Vagina (tissue), 2 donors: Measurements from ENCODE around the gene KIF21B.

ENCODE experiments used
- POLR2A ChIP-seq, 2 donors: fragments of 450-650 bp; IDR thresholded peaks; one replicate each; pipeline ENCODE4 v1.6.1; 2017; ENCODE audit warnings: antibody characterized with exemption in 2 of 2, mild to moderate bottlenecking in 2 of 2, moderate library complexity in 2 of 2
- POLR2AphosphoS5 ChIP-seq, 2 donors: sonication (generic); formaldehyde crosslinking; IDR thresholded peaks; one replicate each; pipeline ENCODE4 v1.9.0; 2017; ENCODE audit warnings: antibody characterized with exemption in 2 of 2, mild to moderate bottlenecking in 2 of 2, low read depth in 1 of 2; ENCODE audit not compliant: insufficient read depth in 1 of 2
- TF ChIP-seq, protein P1 (sequence below), 3 experiments: fragments of 450-650 bp in 2 of 3; fragments of 200-600 bp in 1 of 3; sonication (generic) in 1 of 3; IDR thresholded peaks; one replicate each; pipeline ENCODE4 v1.5.1; 2017 to 2019; ENCODE audit warnings: antibody characterized with exemption in 3 of 3, mild to moderate bottlenecking in 2 of 3, moderate library complexity in 2 of 3

DNA sequence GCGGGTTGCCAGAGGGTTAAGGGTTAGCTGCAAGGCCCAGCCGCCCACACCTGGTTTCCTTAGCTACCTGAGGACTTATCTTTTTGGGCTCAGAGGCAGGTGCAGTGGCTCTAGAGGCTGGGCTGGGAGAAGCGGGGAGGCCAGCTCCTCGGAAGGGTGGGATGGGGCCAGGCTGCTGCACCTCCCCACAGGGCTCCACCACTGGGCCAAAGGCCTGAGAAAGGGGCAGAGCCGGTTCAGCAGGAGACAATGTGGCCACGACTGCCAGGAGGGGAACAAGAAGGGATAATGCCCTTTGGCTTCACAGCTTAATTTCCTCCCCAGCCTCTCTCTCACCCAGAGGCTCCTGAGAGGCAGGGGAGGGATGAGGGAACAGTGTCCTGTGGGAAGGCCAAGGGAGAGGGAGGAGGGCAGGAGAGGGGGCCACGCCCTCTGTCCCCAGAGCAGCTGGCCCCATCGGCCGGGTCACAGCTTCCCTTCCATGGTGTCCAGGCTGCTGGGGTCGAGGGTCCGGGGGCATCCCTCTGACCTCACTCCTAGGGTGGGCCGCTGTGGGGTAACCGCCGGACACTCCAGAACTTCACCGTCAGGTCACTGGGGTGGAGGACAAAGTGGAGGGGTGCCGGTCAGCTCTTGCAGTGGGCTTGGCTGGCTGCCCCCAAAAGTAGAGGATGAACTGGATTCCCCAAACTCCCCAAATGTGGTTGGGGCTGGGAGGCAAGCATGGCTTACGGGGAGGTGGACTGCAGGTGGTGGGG lies 50.4 kb downstream of the KIF21B start:
- TF ChIP-seq, protein P1, sequence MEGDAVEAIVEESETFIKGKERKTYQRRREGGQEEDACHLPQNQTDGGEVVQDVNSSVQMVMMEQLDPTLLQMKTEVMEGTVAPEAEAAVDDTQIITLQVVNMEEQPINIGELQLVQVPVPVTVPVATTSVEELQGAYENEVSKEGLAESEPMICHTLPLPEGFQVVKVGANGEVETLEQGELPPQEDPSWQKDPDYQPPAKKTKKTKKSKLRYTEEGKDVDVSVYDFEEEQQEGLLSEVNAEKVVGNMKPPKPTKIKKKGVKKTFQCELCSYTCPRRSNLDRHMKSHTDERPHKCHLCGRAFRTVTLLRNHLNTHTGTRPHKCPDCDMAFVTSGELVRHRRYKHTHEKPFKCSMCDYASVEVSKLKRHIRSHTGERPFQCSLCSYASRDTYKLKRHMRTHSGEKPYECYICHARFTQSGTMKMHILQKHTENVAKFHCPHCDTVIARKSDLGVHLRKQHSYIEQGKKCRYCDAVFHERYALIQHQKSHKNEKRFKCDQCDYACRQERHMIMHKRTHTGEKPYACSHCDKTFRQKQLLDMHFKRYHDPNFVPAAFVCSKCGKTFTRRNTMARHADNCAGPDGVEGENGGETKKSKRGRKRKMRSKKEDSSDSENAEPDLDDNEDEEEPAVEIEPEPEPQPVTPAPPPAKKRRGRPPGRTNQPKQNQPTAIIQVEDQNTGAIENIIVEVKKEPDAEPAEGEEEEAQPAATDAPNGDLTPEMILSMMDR (IDR thresholded peaks at IDR 0.05) = no peak
- TF ChIP-seq POLR2A (IDR thresholded peaks at IDR 0.05) = no peak
- no peak for TF ChIP-seq POLR2AphosphoS5 (IDR thresholded peaks at IDR 0.05; ENCODE audit: insufficient read depth in 1 of 2, low read depth in 1 of 2)
